Cardiac fibroblast (primary cell): ENCODE data around the gene PRR23E.

Source experiments
- DNase-seq, 2 donors: peaks; one replicate each; pipeline versions ENCODE4 v3.0.0 to v3.0.0-alpha.2; 2010; ENCODE audit warnings: low read depth in 2 of 2
- H3K4me3 ChIP-seq, 2 donors: replicated peaks in 1 of 2; 1 replicate in 1 of 2; 2 replicates in 1 of 2; pipeline ENCODE4 v1.5.1; 2011; ENCODE audit warnings: low read depth in 2 of 2, low read length in 2 of 2, mild to moderate bottlenecking in 2 of 2, moderate library complexity in 1 of 2
- TF ChIP-seq, protein P1 (sequence below): IDR thresholded peaks from one replicate; pipeline ENCODE4 v1.5.1; 2011; ENCODE audit warnings: low read depth, mild to moderate bottlenecking, low read length, inconsistent platforms

The PRR23E gene

DNA sequence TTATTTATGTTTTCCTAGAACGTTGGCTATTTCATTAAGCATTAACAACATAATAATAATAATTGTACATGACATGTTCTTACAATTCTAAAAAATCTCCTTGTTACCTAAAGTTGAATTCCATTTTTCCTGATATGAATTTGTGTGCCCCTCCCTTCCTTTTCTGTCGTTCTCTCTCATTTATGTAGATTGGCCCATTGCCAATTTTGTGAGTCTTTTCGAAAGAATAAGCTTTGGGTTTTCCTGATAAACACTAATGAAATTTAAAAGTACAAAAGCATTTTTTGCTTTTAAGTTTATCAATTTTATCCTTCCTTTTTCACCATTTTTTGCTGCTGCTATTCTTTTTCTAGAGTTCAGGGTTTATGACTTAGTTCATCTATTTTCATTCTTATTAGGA, 44.9 kb downstream of the PRR23E start:
- no peak overlapping the region for H3K4me3 ChIP-seq
- no peak for DNase-seq
- TF ChIP-seq, protein P1, sequence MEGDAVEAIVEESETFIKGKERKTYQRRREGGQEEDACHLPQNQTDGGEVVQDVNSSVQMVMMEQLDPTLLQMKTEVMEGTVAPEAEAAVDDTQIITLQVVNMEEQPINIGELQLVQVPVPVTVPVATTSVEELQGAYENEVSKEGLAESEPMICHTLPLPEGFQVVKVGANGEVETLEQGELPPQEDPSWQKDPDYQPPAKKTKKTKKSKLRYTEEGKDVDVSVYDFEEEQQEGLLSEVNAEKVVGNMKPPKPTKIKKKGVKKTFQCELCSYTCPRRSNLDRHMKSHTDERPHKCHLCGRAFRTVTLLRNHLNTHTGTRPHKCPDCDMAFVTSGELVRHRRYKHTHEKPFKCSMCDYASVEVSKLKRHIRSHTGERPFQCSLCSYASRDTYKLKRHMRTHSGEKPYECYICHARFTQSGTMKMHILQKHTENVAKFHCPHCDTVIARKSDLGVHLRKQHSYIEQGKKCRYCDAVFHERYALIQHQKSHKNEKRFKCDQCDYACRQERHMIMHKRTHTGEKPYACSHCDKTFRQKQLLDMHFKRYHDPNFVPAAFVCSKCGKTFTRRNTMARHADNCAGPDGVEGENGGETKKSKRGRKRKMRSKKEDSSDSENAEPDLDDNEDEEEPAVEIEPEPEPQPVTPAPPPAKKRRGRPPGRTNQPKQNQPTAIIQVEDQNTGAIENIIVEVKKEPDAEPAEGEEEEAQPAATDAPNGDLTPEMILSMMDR = no peak

DNA sequence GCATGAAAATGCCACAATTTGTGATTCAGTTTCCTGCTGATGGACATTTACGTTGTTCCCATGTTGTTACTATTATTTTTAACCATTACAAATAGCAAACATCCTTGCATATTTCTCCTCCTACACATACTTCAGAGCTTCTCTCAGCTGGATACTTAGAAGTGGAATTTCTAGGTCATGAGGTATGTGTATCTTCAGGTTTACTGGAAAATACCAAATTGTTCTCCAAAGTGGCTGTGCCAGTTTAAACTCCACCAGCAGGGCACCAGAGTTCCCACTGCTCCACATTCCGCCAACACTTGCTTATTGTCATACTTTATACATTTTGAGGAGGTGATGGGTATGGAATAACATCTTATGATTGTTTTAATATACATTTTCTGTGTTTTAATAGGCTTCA, 45.7 kb downstream of the PRR23E start:
- no peak for DNase-seq
- no peak overlapping the region for H3K4me3 ChIP-seq
- TF ChIP-seq, protein P1 = no peak

DNA sequence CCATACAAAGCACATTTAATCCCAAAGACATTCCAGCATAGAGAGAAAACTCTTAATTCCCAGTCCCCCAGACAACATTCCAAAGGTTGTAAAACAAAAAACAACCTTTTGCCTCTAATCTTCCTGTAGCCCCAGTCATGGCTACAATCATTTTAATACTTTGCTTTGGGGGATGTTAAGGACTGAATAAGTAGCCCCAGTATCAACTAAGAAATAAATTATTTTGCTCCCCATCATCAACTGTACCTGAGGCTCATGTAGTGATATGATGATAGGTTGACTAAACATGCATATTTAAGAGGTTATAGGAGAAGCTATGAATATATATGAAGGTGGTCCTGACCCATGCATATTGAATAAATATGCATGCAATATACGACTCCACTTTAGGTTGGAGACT, 54.4 kb downstream of the PRR23E start:
- no peak for DNase-seq
- H3K4me3 ChIP-seq = no peak overlapping the region
- TF ChIP-seq, protein P1 = no peak
